NT2/D1 (cell line): ENCODE measurements around the gene PCYT2.

Source experiments
- SUZ12 ChIP-seq: IDR thresholded peaks from 2 replicates; pipeline ENCODE4 v1.6.1; 2011; ENCODE audit not compliant: insufficient read length, insufficient read depth; ENCODE audit errors: extremely low read depth
- ZNF274 ChIP-seq: IDR thresholded peaks from 2 replicates; pipeline ENCODE4 v1.6.1; 2011; ENCODE audit warnings: mild to moderate bottlenecking, low read depth, low read length

GRCh38 chr17:81918832-81919545 is 7.8 kb upstream of the PCYT2 start:
- TF ChIP-seq ZNF274 (no peak), SUZ12 (no peak)
